Measurements from ENCODE around the gene ATP6V0C. TPM values are rescaled to one million over a fixed set of nuclear protein-coding genes. Genes with fewer than 3 reads are reported as not detected.
"Not testable (repeated sequence)": the region's sequence is repeated elsewhere in the genome, so short reads cannot be mapped to it uniquely, and the experiment has no call there.

The ATP6V0C gene
- total RNA-seq, 1 experiment from 2014 or later, result 260 TPM

- CTCF ChIA-PET; DNase-seq; intact Hi-C loops (cut with micrococcal nuclease; ENCODE audit: unreplicated experiment); H3K27ac Mint-ChIP-seq (ENCODE audit: unreplicated experiment); H3K27me3 Mint-ChIP-seq (ENCODE audit: unreplicated experiment); H3K9me3 Mint-ChIP-seq (ENCODE audit: low read depth, unreplicated experiment); BruUV-seq (replicated peaks); H3K4me3 Mint-ChIP-seq (ENCODE audit: low read depth, unreplicated experiment): not testable (repeated sequence)
- peaks cover 43% of the 10 kb centered on the region for H3K36me3 Mint-ChIP-seq (ENCODE audit: insufficient read depth, unreplicated experiment)
- TF ChIP-seq CTCF (IDR thresholded peaks at IDR 0.05; ENCODE audit: unreplicated experiment), result peak; percentile 23
- H3K4me1 Mint-ChIP-seq (ENCODE audit: low read depth, unreplicated experiment), result peaks cover 38% of the 10 kb centered on the region
Measured at GRCh38 chr16:2539845-2540458, 26.2 kb downstream of the ATP6V0C start.

- H3K27ac Mint-ChIP-seq (ENCODE audit: unreplicated experiment); BruUV-seq (replicated peaks); CTCF ChIA-PET; H3K9me3 Mint-ChIP-seq (ENCODE audit: low read depth, unreplicated experiment); intact Hi-C loops (cut with micrococcal nuclease; ENCODE audit: unreplicated experiment); DNase-seq; H3K27me3 Mint-ChIP-seq (ENCODE audit: unreplicated experiment): not testable (repeated sequence)
- H3K4me1 Mint-ChIP-seq (ENCODE audit: low read depth, unreplicated experiment), result peaks cover 38% of the 10 kb centered on the region
- H3K36me3 Mint-ChIP-seq (ENCODE audit: insufficient read depth, unreplicated experiment), result peaks cover 41% of the 10 kb centered on the region
- H3K4me3 Mint-ChIP-seq (ENCODE audit: low read depth, unreplicated experiment), result peak overlapping the region; percentile 36
Measured at GRCh38 chr16:2540912-2541311, 27.2 kb downstream of the ATP6V0C start.

GRCh38 chr16:2541409-2541808 is 27.7 kb downstream of the ATP6V0C start:
- H3K9me3 Mint-ChIP-seq (ENCODE audit: low read depth, unreplicated experiment); BruUV-seq (replicated peaks); DNase-seq; intact Hi-C loops (cut with micrococcal nuclease; ENCODE audit: unreplicated experiment); H3K27ac Mint-ChIP-seq (ENCODE audit: unreplicated experiment); H3K27me3 Mint-ChIP-seq (ENCODE audit: unreplicated experiment); CTCF ChIA-PET: not testable (repeated sequence)
- Mint-ChIP-seq H3K4me3 (ENCODE audit: low read depth, unreplicated experiment) (peak overlapping the region; percentile 36), H3K4me1 (ENCODE audit: low read depth, unreplicated experiment) (peaks cover 35% of the 10 kb centered on the region), H3K36me3 (ENCODE audit: insufficient read depth, unreplicated experiment) (peaks cover 36% of the 10 kb centered on the region)

GRCh38 chr16:2543771-2544170 is 30.0 kb downstream of the ATP6V0C start:
- intact Hi-C loops (cut with micrococcal nuclease; ENCODE audit: unreplicated experiment); H3K27ac Mint-ChIP-seq (ENCODE audit: unreplicated experiment); DNase-seq; H3K4me3 Mint-ChIP-seq (ENCODE audit: low read depth, unreplicated experiment); H3K9me3 Mint-ChIP-seq (ENCODE audit: low read depth, unreplicated experiment); BruUV-seq (replicated peaks); H3K27me3 Mint-ChIP-seq (ENCODE audit: unreplicated experiment); CTCF ChIA-PET: not testable (repeated sequence)
- peaks cover 16% of the 10 kb centered on the region for H3K36me3 Mint-ChIP-seq (ENCODE audit: insufficient read depth, unreplicated experiment)
- peaks cover 24% of the 10 kb centered on the region for H3K4me1 Mint-ChIP-seq (ENCODE audit: low read depth, unreplicated experiment)

DNA sequence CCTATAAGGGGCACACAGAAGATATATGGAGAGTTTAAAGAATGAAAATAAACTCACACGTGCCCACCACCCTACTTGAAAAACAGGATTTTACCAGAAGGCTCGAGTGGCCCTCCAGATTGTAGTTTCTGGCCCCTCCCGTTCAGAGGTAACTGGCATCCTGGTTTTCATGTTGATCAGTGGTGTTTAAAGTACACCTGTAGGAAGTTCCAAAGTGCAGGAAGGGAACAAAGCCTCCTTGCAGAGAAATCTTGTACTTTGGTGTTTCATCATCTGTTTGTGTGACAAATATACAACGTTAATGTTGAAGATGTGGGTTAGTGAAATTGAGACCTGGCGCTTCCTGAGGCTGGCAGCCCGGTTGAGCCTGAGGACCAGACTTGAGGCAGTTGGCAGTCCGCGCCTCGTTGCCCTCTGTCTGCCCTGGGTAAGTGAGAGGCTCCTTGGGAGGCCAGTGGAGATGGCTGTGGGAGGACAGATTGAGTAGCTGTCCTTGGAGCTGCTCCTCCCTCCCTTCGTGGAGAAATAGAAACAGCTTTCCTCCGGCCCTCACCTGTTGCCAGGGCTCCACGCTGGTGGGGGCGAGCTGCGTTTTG is 36.6 kb downstream of the ATP6V0C start:
- H3K27me3 Mint-ChIP-seq (ENCODE audit: unreplicated experiment); H3K4me1 Mint-ChIP-seq (ENCODE audit: low read depth, unreplicated experiment); BruUV-seq (replicated peaks); H3K9me3 Mint-ChIP-seq (ENCODE audit: low read depth, unreplicated experiment); DNase-seq; intact Hi-C loops (cut with micrococcal nuclease; ENCODE audit: unreplicated experiment); CTCF ChIA-PET; H3K4me3 Mint-ChIP-seq (ENCODE audit: low read depth, unreplicated experiment); H3K36me3 Mint-ChIP-seq (ENCODE audit: insufficient read depth, unreplicated experiment); H3K27ac Mint-ChIP-seq (ENCODE audit: unreplicated experiment): not testable (repeated sequence)

DNA sequence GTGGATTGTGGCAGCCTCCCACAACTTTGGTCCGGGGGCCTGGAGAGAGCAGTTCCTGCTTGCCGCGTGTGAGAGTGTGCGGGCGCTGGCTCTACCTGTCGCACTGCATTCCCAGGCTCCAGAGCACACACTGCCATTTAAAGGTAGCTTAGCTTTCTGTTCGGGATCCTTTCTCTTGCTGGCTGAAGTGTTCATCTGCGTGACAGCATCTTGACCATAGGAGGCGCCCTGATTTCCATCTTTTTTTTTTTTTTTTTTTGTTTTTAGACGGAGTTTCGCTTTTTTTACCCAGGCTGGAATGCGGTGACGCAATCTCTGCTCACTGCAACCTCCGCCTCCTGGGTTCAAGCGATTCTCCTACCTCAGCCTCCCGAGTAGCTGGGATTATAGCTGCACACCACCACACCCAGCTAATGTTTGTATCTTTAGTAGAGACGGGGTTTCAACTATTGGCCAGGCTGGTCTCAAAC is 37.7 kb downstream of the ATP6V0C start:
- intact Hi-C loops (cut with micrococcal nuclease; ENCODE audit: unreplicated experiment); H3K9me3 Mint-ChIP-seq (ENCODE audit: low read depth, unreplicated experiment); BruUV-seq (replicated peaks); H3K36me3 Mint-ChIP-seq (ENCODE audit: insufficient read depth, unreplicated experiment); H3K27me3 Mint-ChIP-seq (ENCODE audit: unreplicated experiment); H3K4me1 Mint-ChIP-seq (ENCODE audit: low read depth, unreplicated experiment); H3K27ac Mint-ChIP-seq (ENCODE audit: unreplicated experiment): not testable (repeated sequence)
- H3K4me3 Mint-ChIP-seq (ENCODE audit: low read depth, unreplicated experiment), result peak overlapping the region; percentile 32
- peak; percentile 42 for DNase-seq
- CTCF ChIA-PET, result interaction anchor here (0.6 to 0.7 kb wide), 7 partner anchors 33 to 673 kb away, joined by 3 to 7 read pairs (median 5); no protein-coding TSS in a partner anchor

GRCh38 chr16:2554709-2555425 is 41.1 kb downstream of the ATP6V0C start:
- TSS peak; percentile 53 for BruUV-seq (replicated peaks)
- H3K36me3 Mint-ChIP-seq (ENCODE audit: insufficient read depth, unreplicated experiment); H3K4me1 Mint-ChIP-seq (ENCODE audit: low read depth, unreplicated experiment); H3K27ac Mint-ChIP-seq (ENCODE audit: unreplicated experiment); H3K9me3 Mint-ChIP-seq (ENCODE audit: low read depth, unreplicated experiment); CTCF ChIA-PET; intact Hi-C loops (cut with micrococcal nuclease; ENCODE audit: unreplicated experiment); H3K27me3 Mint-ChIP-seq (ENCODE audit: unreplicated experiment); DNase-seq; H3K4me3 Mint-ChIP-seq (ENCODE audit: low read depth, unreplicated experiment): not testable (repeated sequence)

GRCh38 chr16:2557150-2557549 is 43.4 kb downstream of the ATP6V0C start:
- H3K36me3 Mint-ChIP-seq (ENCODE audit: insufficient read depth, unreplicated experiment); H3K4me1 Mint-ChIP-seq (ENCODE audit: low read depth, unreplicated experiment); DNase-seq; H3K4me3 Mint-ChIP-seq (ENCODE audit: low read depth, unreplicated experiment); CTCF ChIA-PET; H3K9me3 Mint-ChIP-seq (ENCODE audit: low read depth, unreplicated experiment); H3K27ac Mint-ChIP-seq (ENCODE audit: unreplicated experiment); BruUV-seq (replicated peaks); H3K27me3 Mint-ChIP-seq (ENCODE audit: unreplicated experiment); intact Hi-C loops (cut with micrococcal nuclease; ENCODE audit: unreplicated experiment): not testable (repeated sequence)

DNA sequence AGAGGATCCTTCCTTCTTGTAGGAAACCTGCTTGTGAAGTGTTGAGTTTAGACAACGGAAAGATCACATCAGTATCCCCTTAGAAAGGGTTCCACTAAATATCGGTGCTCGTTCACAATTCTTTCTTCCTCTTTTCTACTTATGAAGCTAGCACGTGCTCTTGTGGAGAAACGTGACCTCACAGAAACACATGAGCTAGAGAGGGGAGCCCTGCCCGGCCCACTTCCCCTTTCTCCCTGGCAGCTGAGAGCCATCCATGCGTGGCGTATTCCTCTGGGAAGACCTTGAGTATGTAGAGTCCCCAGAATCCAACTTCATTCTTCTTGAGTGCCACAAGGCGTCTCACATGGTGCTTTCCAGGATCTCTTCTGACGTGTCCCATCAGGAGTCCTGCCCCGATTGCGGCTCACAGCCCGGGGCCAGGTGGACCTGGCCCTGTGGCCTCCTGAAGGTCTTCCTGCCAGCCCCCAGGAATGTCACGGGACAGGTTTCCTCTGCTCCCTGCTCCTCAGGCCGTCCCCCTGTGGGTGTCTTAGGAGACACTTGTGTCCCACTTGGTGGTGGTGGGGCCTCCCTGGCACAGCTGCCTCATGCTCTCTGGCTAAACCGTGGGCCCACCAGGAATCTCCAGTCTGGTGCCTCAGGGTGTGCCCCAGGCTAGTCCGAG is 46.5 kb downstream of the ATP6V0C start:
- H3K4me1 Mint-ChIP-seq (ENCODE audit: low read depth, unreplicated experiment); H3K9me3 Mint-ChIP-seq (ENCODE audit: low read depth, unreplicated experiment); BruUV-seq (replicated peaks); H3K4me3 Mint-ChIP-seq (ENCODE audit: low read depth, unreplicated experiment); H3K36me3 Mint-ChIP-seq (ENCODE audit: insufficient read depth, unreplicated experiment); H3K27me3 Mint-ChIP-seq (ENCODE audit: unreplicated experiment); DNase-seq; intact Hi-C loops (cut with micrococcal nuclease; ENCODE audit: unreplicated experiment); H3K27ac Mint-ChIP-seq (ENCODE audit: unreplicated experiment); CTCF ChIA-PET: not testable (repeated sequence)
